B cell (primary cell): Measurements from ENCODE around the gene SLC2A4. TPM values are rescaled to one million over a fixed set of nuclear protein-coding genes. Genes with fewer than 3 reads are reported as not detected.

ENCODE experiments used
- ATAC-seq: fragments of 200-7000 bp; cut with Tn5 transposase; one replicate; pipeline ENCODE4 v1.10.0; 2021; ENCODE audit warnings: low read depth, mild to moderate bottlenecking, moderate number of reproducible peaks, moderate library complexity
- CTCF ChIA-PET: fragments of 350-600 bp; sonication (Branson Sonifier 250); formaldehyde crosslinking; loops from one replicate; lab custom pipeline; 2021; ENCODE audit warnings: antibody characterized with exemption, inconsistent platforms; lab: Charles Lee
- POLR2A ChIA-PET: fragments of 350-600 bp; sonication (Branson Sonifier 250); formaldehyde crosslinking; loops from one replicate; lab custom pipeline; 2021; ENCODE audit warnings: antibody characterized with exemption; lab: Charles Lee
- DNase-seq: peaks from one replicate; pipeline ENCODE4 v3.0.0; 2013
- H2AFZ ChIP-seq: 2 replicates; pipeline ENCODE4 v1.6.1; 2012; ENCODE audit warnings: mild to moderate bottlenecking, low read depth, low read length; ENCODE audit not compliant: insufficient read depth, poor library complexity, severe bottlenecking
- H3K27ac ChIP-seq, 2 donors: 1 replicate in 1 of 2; 2 replicates in 1 of 2; pipeline ENCODE4 v1.5.1; 2012 to 2013; ENCODE audit warnings: low read length in 2 of 2, mild to moderate bottlenecking in 2 of 2, moderate library complexity in 1 of 2
- H3K27me3 ChIP-seq, 4 experiments: fragments of 200-600 bp in 1 of 4; sonication (generic) in 1 of 4; replicated peaks in 1 of 4; 1 replicate in 2 of 4; 2 replicates in 2 of 4; pipeline versions ENCODE4 v1.6.1 to v1.7.0; 2013 to 2016; ENCODE audit warnings: low read length in 3 of 4, mild to moderate bottlenecking in 2 of 4, mixed read lengths in 1 of 4, moderate library complexity in 1 of 4; ENCODE audit not compliant: insufficient read depth in 4 of 4, control insufficient read depth in 3 of 4; ENCODE audit errors: control extremely low read depth in 1 of 4
- H3K36me3 ChIP-seq, 2 experiments: replicated peaks in 1 of 2; 1 replicate in 1 of 2; 2 replicates in 1 of 2; pipeline versions ENCODE4 v1.6.1 to v1.7.1; 2013; ENCODE audit warnings: low read length in 1 of 2; ENCODE audit not compliant: insufficient read depth in 2 of 2, control insufficient read depth in 1 of 2; ENCODE audit errors: control extremely low read depth in 1 of 2, extremely low read depth in 1 of 2
- H3K4me1 ChIP-seq, 2 donors: fragments of 200-600 bp in 1 of 2; sonication (generic) in 1 of 2; 1 replicate in 1 of 2; 2 replicates in 1 of 2; pipeline versions ENCODE4 v1.5.1 to v1.6.1; 2013 to 2017; ENCODE audit warnings: low read length in 2 of 2; ENCODE audit not compliant: control insufficient read depth in 2 of 2, insufficient read depth in 2 of 2
- H3K4me2 ChIP-seq: replicated peaks from 2 replicates; pipeline ENCODE3; 2012; ENCODE audit warnings: mild to moderate bottlenecking, low read depth, low read length; ENCODE audit not compliant: poor library complexity, severe bottlenecking
- H3K4me3 ChIP-seq, 5 experiments: fragments of 200-600 bp in 1 of 5; sonication (generic) in 1 of 5; 1 replicate in 3 of 5; 2 replicates in 2 of 5; pipeline versions ENCODE4 v1.5.1 to v1.7.0; 2011 to 2016; ENCODE audit warnings: low read length in 4 of 5, mild to moderate bottlenecking in 4 of 5, low read depth in 2 of 5, control low read depth in 1 of 5, moderate library complexity in 1 of 5; ENCODE audit not compliant: insufficient read depth in 1 of 5; ENCODE audit errors: control extremely low read depth in 1 of 5, extremely low read depth in 1 of 5
- H3K79me2 ChIP-seq: fragments of 200-600 bp; sonication (generic); one replicate; pipeline ENCODE4 v1.6.0; 2016; ENCODE audit warnings: low read length; ENCODE audit not compliant: control insufficient read depth, insufficient read depth
- H3K9ac ChIP-seq: fragments of 200-600 bp; sonication (generic); 2 replicates; pipeline ENCODE4 v1.6.1; 2017; ENCODE audit warnings: mild to moderate bottlenecking, low read length, moderate library complexity
- H3K9me3 ChIP-seq, 3 donors: one replicate each; pipeline versions ENCODE4 v1.6.1 to v1.7.1; 2013; ENCODE audit warnings: low read length in 2 of 3; ENCODE audit not compliant: control insufficient read depth in 2 of 3, insufficient read depth in 1 of 3; ENCODE audit errors: control extremely low read depth in 1 of 3
- H4K20me1 ChIP-seq: 2 replicates; pipeline ENCODE4 v1.6.0; 2012; ENCODE audit warnings: mild to moderate bottlenecking, low read length; ENCODE audit not compliant: insufficient read depth, control insufficient read depth, poor library complexity, severe bottlenecking
- H3K27ac Mint-ChIP-seq: one replicate; pipeline ENCODE4 v1.8.0; 2021; ENCODE audit warnings: mixed read lengths
- H3K27me3 Mint-ChIP-seq: one replicate; pipeline ENCODE4 v1.8.0; 2021; ENCODE audit warnings: mixed read lengths
- H3K4me1 Mint-ChIP-seq: one replicate; pipeline ENCODE4 v1.8.0; 2021; ENCODE audit warnings: mixed read lengths
- H3K4me3 Mint-ChIP-seq: one replicate; pipeline ENCODE4 v1.8.0; 2021; ENCODE audit warnings: mixed read lengths
- H3K9me3 Mint-ChIP-seq: one replicate; pipeline ENCODE4 v1.8.0; 2022; ENCODE audit warnings: mixed read lengths; ENCODE audit not compliant: insufficient read depth
- CTCF ChIP-seq: fragments of 200-600 bp; IDR thresholded peaks from one replicate; pipeline ENCODE4 v1.8.0; 2022; ENCODE audit warnings: antibody characterized with exemption, mild to moderate bottlenecking
- EZH2 ChIP-seq: IDR thresholded peaks from 2 replicates; pipeline ENCODE4 v1.6.1; 2012; ENCODE audit warnings: borderline replicate concordance, low read depth, mild to moderate bottlenecking, moderate library complexity, low read length; ENCODE audit not compliant: insufficient read depth, poor library complexity, severe bottlenecking
- WGBS: methylation state at CpG from one replicate; pipeline ENCODE4 v1.1.5; 2013; ENCODE audit warnings: missing lambda C conversion rate; ENCODE audit not compliant: insufficient coverage; 5-methylcytosine and 5-hydroxymethylcytosine counted together
- intact Hi-C: fragments of 100-400 bp; cut with micrococcal nuclease; formaldehyde crosslinking; loops from one replicate; pipeline ENCODE4 v1.10.0; 2022
- polyA plus RNA-seq: library from polyadenylated mRNA; depleted of rRNA; stranded (reverse); fragments of >200 nt; gene quantifications from 2 replicates; pipeline ENCODE4 v1.2.3, GENCODE V29; 2012
- total RNA-seq, 2 donors: library from RNA; stranded (reverse); fragments of 120-200 nt in 1 of 2; gene quantifications; 1 replicate in 1 of 2; 2 replicates in 1 of 2; pipeline versions ENCODE4 v1.2.3 to v1.2.4, GENCODE V29; 2013 to 2022

The SLC2A4 gene
- total and polyA plus RNA-seq, 2 donors (not counting 1 experiment from before 2014, with no cell fraction given), result not detected

- Mint-ChIP-seq H3K9me3 (no peaks in the 10 kb centered on the region), H3K27ac (no peak overlapping the region), H3K4me3 (peak overlapping the region; percentile 83), H3K27me3 (peaks cover 35% of the 10 kb centered on the region), H3K4me1 (peaks cover 22% of the 10 kb centered on the region)
- Histone ChIP-seq H4K20me1 (no peaks in the 10 kb centered on the region), H3K27me3 (peaks cover 0 to 53% (median 14%) of the 10 kb centered on the region in 4 experiments), H3K9me3 (peaks cover 0 to 7% (median 0%) of the 10 kb centered on the region in 3 donors), H3K4me3 (peak overlapping the region in 3 of 5 experiments; percentile 41 to 54 (median 43)), H3K36me3 (no peaks in the 10 kb centered on the region), H2AFZ (peak overlapping the region; percentile 32), H3K27ac (no peak overlapping the region), H3K4me2 (peak overlapping the region; percentile 92), H3K79me2 (no peaks in the 10 kb centered on the region), H3K9ac (peak overlapping the region; percentile 58), H3K4me1 (peaks cover 28 to 30% of the 10 kb centered on the region in 2 donors)
- intact Hi-C loops, result loop anchor here (1.0 to 10.0 kb wide), 4 partner anchors 15 to 243 kb away; no protein-coding TSS in a partner anchor
- CTCF ChIA-PET, result interaction anchor here (0.7 to 4.7 kb wide), 32 partner anchors 10 to 645 kb away, joined by 3 to 115 read pairs (median 5); partner anchors contain the start of genes ACADVL, ACAP1, CTDNEP1 and DLG4
- ATAC-seq, result no peak
- POLR2A ChIA-PET, result interaction anchor here (0.6 to 1.8 kb wide), 5 partner anchors 13 to 257 kb away, joined by 3 to 7 read pairs (median 6); partner anchors contain the start of gene NEURL4
- DNase-seq, result peak; percentile 43
- TF ChIP-seq EZH2 (no peak), CTCF (no peak)
- WGBS, result 55% methylated on average over 33 of the region's 42 CpGs
Observed at GRCh38 chr17:7295230-7296180, 14.0 kb downstream of the SLC2A4 start.
